Hematopoietic multipotent progenitor cell treated with erythropoietin and hydrocortisone succinate and interleukin-3 and kit ligand, for 6 days (in vitro differentiated cells): ENCODE data around the gene PBX1.

ENCODE experiments used
- DNase-seq: peaks from one replicate; pipeline ENCODE4 v3.0.0-alpha.2; 2015

Gene PBX1

GRCh38 chr1:164764333-164764732, 205.3 kb downstream of the PBX1 start:
- DNase-seq: no peak

- no peak for DNase-seq
Measured at GRCh38 chr1:164765557-164765956, 206.6 kb downstream of the PBX1 start.

- DNase-seq: no peak
Measured at GRCh38 chr1:164765992-164766720, 207.2 kb downstream of the PBX1 start.

- DNase-seq: no peak
Measured at GRCh38 chr1:164767752-164768402, 208.9 kb downstream of the PBX1 start.

GRCh38 chr1:164768619-164769018, 209.6 kb downstream of the PBX1 start:
- DNase-seq: no peak

GRCh38 chr1:164769486-164770130, 210.6 kb downstream of the PBX1 start:
- DNase-seq: no peak

GRCh38 chr1:164770131-164770529, 211.1 kb downstream of the PBX1 start:
- peak; percentile 28 for DNase-seq

GRCh38 chr1:164771041-164771618, 212.1 kb downstream of the PBX1 start:
- no peak for DNase-seq

GRCh38 chr1:164771619-164772361, 212.8 kb downstream of the PBX1 start:
- no peak for DNase-seq

GRCh38 chr1:164772635-164773034, 213.7 kb downstream of the PBX1 start:
- DNase-seq: peak; percentile 91

GRCh38 chr1:164773102-164773501, 214.1 kb downstream of the PBX1 start:
- DNase-seq: no peak

- peak; percentile 40 for DNase-seq
Measured at GRCh38 chr1:164774413-164774812, 215.4 kb downstream of the PBX1 start.

GRCh38 chr1:164774819-164775654, 216.1 kb downstream of the PBX1 start:
- DNase-seq: peak; percentile 84

GRCh38 chr1:164777518-164777917, 218.5 kb downstream of the PBX1 start:
- no peak for DNase-seq

GRCh38 chr1:164779376-164779775, 220.4 kb downstream of the PBX1 start:
- DNase-seq: no peak

- DNase-seq: no peak
Measured at GRCh38 chr1:164780111-164780812, 221.3 kb downstream of the PBX1 start.

- DNase-seq: no peak
Measured at GRCh38 chr1:164780863-164781262, 221.9 kb downstream of the PBX1 start.

GRCh38 chr1:164781972-164782371, 223.0 kb downstream of the PBX1 start:
- no peak for DNase-seq

- no peak for DNase-seq
Measured at GRCh38 chr1:164783778-164784555, 225.0 kb downstream of the PBX1 start.

GRCh38 chr1:164784960-164785359, 226.0 kb downstream of the PBX1 start:
- no peak for DNase-seq
